Epidermal melanocyte (primary cell): ENCODE data around the gene MICA.
"Not testable (repeated sequence)": the region's sequence is repeated elsewhere in the genome, so short reads cannot be mapped to it uniquely, and the experiment has no call there.

ENCODE experiments used
- DNase-seq: peaks from one replicate; pipeline ENCODE4 v3.0.0; 2011; ENCODE audit warnings: low spot score; ENCODE audit not compliant: insufficient read length

The MICA gene

DNA sequence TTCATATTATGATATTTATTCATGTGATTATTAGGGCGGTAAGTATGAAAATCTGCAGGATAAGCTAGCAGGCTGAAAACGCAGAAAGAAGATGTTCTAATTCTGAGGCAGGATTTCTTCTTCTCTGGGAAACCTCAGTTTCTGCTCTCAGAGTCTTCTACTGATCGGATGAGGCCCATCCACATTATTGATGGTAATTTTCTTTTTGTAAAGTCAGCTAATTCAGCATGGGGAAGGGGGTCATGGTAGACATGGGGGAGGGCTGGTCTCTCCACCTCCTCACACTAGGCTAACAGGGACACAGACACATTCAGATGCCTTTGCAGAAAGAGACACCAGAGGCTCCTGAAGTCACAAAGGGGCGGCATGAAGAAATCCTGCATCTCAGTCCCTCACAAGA, 21.7 kb upstream of the MICA start:
- DNase-seq = no peak

DNA sequence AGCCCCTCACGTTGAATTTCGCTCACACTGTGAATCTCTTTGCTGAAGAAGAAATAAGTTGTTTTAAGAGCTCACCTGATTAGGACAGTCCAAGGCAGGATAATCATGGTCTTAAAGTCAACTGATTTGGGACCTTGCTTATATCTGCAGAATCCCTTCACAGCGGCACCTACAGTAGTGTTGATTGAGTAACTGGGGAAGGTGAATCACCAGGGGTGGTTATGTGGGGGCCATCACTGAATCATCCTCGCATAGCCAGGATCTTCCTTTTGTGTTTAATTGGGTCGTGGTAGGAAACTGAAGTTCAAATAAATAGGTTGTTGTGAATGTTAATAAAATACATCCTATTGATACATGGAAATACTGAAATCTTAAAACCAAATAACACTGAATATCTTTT, 20.2 kb upstream of the MICA start:
- no peak for DNase-seq

DNA sequence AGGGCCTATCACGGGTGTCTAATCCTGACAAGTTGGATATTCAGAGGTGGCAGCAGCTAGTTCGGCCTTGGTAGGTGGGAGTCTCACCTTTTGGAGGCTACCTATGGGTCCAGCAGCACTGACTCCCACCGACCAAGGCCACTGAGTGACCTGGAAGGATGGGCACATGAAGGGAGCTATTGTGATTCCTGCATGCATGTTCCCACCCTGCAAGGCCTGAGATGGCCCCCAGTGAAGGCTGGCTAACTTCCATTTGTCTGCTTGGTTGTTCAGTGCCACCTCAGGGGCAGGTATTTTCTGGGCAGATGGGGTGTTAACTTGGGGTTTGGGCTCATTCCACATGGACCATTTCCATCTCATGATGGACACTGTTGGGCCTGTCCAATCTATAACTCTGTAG, 18.4 kb upstream of the MICA start:
- DNase-seq = no peak

DNA sequence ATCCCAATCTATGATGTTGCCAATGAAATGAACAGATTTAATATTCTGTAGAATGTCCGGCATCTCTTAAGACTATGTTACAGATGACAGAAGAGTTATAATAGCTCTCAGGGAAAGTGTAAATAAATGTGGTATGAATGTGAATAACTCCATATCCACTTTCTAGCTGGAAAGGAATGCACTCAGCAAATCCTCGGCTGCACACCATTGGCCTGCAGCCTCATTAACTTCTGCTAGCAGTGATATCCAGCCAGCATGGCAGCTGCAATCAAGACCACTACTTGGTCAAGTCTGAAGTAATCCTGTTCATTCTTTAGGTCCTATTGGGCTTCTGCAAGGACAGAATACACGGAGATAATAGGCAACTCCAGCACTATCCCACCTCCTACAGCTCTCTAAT, 17.3 kb upstream of the MICA start:
- no peak for DNase-seq

DNA sequence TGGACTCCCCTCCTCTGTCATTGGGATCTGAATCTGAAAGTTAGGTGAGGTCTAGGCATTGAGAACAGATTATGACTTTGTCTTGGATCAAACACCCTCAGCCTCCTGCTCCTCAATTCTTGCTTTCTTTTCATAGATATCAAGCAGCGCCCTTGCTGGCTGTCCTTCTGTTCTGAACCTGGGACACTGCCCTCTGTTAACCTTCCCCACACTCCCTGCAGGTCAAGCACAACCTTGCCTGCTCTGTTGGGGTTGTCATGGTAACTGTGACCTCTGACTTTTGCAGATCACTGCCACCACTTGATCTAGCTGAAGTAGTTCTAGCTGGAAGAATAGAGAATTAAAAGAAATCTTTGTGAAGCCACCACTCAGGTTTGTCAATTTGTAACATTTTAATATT, 16.4 kb upstream of the MICA start:
- no peak for DNase-seq

DNA sequence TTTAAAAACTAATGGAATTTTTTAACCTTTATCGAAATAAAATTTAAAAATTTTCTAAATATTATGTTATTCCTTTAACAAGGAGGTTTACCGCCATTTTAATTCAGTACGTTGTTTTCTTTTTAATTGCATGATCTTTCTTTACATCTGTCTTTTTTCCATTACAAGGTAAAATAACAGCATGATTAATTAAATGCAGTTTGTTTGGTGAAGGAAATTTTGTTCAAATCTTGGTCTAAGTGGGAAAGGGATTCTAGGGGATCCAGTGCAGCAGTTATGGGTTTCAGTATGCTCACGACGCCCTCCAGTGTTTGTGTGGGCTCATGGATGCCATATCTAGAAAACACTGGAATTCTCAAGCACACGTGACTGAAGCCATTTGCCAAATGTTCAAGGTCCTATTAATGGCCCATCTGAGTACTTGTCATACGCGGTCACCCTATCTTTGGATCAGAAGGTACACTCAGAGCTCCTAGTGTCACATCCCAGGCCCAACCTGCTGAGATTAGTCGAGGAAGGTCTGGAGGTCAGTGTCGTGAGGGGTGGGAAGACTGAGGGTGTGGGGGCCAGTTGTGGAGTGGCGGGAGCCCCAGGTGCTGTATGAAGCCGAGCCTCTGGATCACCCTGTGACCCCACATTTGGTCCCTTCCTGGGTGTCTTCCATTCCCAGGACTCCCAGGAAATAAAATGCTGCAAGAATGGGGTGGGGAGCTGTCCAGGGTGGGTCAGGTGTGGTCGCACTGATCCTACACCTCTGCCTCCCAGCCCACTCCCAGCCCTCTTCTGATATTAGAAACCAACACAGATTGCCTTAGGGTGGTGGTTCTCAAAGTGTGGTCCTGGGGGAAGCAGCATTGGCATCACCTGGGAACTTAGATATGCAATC, 14.2 kb upstream of the MICA start:
- not testable (repeated sequence) for DNase-seq

DNA sequence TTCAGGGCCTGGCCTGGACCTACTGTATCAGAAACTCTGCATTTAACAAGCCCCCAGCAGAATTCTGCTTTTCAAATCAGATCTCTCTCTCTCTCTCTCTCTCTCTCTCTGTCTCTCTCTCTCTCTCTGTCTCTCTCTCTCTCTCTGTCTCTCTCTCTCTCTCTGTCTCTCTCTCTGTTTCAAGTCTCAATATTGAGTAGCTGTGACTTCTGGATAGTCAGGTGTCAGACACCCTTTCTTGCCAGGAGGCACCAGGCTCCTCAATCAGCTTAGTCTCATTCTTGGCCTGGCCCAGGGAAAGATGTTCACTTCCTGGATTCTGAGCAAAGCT, 13.6 kb upstream of the MICA start:
- not testable (repeated sequence) for DNase-seq

DNA sequence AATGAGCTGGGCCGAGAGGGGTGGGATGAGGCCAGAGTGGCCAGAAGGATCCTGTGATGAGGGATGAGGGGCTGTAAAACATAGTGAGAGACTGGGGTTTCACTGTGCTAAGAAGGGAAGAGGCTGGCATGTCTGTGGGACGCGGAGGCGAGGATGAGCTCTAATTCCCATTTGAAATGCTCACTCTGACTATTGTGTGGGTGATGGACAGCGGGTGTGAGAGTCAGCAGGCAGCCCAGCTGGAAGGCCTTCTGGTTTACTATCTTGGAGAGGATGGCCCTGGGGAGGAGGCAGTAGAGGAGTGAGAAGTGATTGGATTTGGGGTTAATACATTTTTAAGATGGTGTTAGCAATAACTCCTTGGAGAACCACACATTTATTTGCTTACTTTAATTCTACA, 9.5 kb upstream of the MICA start:
- no peak for DNase-seq

DNA sequence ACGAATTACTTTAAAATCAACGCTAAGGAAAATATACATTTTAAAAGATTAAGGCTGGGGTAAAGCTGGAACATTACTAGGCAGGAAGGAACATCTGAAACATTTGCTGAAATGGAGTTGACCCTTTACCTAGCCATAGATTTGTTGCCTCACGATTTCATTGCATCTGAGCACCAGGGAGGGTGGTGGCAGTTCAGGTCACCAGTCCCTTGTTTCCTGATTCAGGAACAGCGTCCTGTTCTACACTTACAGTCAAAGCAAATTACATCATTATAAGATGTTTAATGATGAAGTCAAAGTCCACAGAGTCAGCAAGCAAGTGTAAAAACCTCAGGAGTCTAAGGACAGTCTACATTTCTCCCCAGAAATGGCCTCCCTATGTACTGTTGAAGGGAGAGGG, 9.0 kb upstream of the MICA start:
- no peak for DNase-seq

DNA sequence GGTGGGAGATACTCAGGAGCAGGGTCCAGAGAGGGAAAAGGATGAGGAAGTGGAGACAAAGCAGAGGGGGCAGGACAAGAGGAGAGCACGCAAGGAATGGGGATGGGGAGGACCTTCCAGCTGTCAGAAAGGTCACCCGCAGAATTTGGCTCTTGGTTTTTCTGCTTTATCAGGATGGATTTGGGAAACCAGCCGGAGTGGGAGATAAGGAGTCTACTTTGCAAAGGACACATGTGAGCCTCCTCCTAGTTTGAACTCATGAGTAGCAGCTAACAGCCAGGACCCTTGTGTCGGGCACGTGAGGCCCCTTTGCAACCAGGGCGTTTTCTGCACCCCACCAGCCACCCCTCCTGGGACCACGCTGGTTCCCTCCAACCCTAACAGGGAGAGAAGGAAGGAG, 7.6 kb upstream of the MICA start:
- no peak for DNase-seq

DNA sequence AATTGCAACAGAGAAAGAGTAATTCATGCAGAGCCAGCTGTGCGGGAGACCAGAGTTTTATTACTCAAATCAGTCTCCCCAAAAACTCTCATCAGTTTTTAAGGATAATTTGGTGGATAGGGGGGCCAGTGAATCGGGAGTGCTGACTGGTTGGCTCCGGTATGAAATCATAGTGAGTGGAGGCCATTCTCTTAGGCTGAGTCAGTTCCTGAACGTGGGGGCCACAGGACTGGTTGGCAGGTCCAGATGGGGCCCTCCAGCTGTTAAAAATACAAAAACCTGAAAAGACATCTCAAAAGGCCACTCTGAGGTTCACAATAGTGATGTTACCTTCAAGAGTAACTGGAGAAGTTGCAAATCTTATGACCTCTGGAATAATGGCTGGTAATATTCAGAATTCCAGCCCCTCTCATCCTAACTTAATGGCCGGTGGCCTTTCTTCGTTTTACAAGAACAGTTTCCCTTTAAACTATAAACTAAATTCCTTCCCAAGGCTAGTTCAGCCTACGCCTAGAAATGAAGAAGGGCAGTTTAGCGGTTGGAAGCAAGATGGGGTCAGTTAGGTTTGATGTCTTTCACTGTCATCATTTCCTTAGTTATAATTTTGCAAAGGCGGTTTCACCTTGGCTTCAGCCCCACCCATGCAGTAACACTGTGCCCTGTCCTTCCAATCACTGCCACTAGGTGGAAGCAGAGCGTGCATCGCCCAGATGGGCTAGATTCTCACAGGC, 6.8 kb upstream of the MICA start:
- DNase-seq = no peak

DNA sequence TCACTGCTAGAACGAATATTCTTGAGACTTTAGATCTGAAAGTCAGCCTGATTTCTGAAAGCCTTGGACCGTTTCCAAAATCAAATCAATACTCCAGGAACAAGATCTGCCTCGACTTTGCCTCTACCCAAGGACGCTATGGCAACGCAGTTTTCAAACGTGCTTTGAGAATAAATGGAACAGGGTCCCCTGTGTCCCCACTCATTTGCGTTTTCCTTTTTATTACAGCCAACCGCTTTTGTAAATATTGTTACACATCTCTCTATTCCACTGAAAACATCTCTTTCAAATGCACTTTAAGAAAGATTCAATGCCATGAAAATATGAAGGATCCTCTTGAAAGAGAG, 6.3 kb upstream of the MICA start:
- not testable (repeated sequence) for DNase-seq

DNA sequence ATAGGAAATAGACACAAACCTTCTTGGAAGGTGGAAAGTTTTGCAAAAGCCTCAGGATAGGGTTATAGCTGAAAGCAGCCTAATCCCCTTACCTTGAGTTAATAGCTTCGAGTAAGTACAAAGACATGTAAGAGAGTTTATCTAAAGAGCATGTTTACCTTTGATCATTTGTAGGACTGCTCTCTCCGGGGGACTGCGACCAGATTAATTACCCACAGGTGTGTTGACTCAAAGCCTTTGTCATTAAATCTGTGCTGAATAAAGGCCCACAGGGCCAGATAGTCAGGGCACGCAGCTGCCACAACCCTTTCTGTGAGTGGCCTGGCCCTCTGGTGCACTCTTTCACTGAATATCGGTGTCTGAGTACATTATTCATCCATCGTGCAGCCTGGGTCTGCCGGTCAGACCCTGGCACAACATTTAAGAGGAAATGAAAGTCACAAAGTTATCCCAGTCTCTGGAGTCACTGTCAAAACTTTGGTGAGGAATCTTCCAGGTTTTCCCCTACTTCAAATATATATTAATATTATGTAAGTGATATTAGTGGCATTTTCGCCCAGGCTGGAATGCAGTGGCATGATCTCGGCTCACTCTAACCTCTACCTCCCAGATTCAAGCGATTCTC, 5.4 kb upstream of the MICA start:
- no peak for DNase-seq

DNA sequence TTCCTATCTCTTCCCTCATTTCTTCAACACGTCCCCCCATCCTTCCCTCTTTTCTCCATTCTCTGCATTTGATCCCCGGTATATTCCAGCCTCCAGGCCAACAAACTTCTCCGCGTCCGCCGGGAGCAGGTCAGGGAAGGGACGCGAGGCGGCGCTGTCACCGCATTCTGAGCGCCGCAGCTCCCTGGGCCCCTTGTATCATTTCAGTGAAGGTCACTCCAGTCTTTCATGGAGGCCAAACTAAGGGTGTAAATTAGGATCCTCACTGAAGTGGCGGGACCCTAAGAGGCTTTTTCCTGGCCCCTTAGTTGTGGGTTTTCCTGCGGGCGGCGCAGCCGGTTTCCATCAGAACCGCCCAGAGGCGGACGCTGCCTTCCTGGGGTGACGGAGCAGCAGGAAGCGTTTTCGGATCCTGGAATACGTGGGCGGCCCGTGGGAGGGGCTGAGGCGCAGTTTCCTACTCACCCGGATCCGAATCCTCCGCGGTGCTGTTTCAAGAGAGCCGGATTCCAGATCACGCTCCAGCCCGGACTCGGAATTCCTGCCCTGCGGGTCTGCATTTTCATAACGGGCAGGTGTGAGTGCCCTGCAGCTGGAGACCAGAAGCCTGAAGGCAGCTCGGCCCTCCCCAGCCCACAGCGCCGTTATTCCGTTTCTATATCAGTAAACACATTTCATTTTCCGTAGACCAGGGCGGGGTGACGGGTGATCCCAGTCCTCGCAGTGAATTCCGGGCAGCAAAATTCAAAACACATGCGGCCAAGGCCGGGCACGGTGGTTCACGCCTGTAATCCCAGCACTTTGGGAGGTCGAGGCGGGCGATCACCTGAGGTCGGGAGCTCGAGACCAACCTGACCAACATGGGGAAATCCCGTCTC, 3.6 kb upstream of the MICA start:
- DNase-seq = peak; percentile 75

DNA sequence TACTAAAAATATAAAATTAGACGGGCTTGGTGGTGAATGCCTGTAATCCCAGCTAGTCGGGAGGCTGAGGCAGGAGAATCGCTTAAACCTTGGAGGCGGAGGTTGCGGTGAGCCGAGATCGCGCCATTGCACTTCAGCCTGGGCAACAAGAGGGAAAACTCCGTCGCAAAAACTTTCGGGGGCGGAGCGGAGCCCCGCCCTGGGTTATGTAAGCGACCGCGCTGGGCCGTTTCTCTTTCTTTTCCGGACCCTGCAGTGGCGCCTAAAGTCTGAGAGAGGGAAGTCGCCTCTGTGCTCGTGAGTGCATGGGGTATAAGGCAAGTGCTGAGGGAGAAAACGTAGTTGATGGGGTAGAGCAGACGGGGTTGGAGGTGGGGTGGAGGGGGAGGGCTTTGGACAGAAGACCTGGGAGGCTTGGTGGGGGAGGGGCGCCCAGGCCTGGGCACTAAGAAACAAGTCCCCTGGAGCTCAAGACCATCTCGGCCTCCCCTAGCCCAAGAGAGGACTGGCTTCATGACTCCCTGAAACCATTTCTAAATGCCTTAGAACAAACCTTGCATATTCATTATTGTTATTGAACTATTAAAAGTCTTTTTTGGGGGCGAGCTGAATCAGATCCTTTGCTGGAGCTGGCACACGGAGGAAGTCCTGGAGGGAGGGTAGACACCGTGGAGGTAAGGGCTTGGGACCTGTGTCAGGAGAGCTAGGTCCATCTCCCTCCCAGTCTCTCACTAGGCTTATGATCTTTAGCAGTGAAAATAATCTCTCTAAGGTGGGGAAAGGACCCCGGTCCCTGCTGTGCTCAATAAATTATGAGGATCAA, 2.7 kb upstream of the MICA start:
- DNase-seq = no peak

DNA sequence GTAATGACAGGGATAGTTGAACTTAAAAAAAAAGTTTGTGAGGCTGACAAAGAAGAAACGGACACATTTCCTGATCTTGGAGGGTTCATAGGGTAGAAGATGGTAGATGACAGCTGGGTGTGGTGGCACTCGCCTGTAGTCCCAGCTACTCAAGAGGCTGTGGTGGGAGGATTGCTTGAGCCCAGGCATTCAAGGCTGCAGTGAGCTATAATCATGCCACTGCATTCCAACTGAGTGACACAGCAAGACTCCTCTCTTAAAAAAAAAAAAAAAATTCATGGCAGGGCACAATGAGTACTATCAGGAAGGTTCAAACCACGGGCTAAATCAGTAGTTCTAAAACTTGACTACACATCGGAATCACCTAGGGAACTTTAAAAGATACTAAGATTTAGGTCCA, 2.0 kb upstream of the MICA start:
- no peak for DNase-seq

DNA sequence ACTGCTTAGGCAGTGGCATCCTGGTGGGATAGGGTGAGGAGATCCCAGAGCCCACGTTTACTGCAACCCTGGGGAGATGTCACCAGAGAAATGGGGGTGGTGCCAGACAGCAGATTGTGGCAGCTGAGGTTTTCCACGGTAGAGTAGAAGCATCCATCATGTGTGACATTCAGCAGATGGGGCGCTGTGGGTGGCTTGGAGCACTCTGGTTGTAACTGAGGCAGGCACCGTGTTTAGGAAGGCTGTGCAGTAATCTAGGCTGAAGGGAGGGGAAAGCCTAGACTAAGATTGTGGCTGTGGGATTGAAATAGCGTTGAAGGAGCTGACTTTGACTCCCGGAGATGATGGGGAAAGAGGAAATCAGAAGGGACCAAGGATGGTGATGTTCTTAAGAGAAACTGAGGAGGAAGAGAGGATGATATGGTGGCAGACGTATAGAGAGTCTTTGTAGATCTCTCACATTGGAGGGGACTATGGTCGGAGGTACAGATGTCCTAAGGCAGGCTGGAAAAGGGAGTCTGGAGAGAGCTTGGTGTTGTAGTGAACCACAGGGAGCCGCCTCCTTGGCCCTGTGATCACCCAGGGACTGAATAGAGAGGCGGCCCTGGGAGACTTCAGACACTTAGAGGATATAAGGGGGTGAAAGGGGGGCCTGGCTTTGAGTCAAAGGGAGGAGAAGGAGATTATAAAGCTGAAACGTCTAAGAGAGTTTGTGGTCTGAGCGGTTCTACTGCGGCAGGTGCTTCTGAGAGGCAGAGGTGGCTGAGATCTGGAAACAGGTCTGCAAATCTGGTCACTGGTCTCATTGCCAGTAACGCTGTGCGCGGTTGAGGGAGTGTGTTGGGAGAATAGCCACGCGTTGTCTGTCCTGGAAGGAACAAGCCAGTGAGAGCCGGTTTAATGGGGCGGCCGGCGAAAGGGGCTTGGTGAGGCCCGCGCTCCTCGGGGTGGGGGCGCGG, 792 bp upstream of the MICA start:
- no peak for DNase-seq

DNA sequence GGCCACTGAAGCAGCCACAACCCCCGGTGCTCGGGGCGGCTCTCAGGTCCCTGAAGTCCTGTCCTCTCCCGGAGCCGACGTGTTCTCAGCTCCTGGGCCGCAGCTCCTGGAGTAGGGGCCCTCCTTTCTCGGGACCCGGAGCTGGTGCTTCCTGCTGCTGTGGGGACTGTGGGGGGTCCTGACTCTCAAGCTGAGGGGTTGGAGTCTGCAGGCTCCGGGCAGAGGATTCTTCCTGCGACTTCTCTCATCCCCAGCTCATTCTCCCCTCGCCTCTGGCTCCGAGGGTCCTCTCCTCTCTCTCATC, 618 bp downstream of the MICA start:
- DNase-seq = not testable (repeated sequence)

DNA sequence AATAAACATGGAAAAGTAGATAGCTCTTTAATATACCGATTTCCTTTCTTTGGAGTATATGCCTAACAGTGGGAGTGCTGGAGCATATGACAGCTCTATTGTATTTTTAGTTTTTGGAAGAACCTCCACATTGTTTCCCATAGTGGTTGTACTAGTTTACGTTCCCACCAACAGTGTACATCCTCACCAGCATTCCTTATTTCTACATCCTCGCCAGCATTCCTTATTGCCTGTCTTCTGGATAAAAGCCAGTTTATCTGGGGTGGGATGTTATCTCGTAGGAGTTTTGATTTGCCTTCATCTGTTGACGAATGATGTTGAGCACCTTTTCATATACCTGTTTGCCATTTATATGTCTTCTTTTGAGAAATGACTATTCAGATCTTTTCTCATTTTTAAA, 2.6 kb downstream of the MICA start:
- no peak for DNase-seq

DNA sequence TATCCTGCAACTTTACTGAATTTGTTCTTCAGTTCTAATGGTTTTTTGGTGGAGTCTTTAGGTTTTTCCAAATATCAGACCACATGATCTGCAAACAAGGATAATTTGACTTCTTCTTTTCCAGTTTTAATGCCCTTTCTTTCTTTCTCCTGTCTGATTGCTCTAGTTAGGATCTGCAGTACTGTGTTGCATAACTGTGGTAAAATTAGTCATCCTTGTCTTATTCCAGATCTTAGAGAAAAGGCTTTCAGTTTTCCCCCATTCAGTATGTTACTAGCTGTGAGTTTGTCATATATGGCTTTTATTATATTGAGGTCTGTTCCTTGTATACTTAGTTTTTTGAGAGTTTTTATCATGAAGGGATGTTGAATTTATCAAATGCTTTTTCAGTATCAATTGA, 4.3 kb downstream of the MICA start:
- DNase-seq = no peak
